ENCODE data around the gene ZKSCAN4. TPM values are rescaled to one million over a fixed set of nuclear protein-coding genes. Genes with fewer than 3 reads are reported as not detected.

ZKSCAN4 gene
- total RNA-seq (2022; extraction: Qiagen RNA extraction; ENCODE audit: low read depth) = 2.2 to 3.0 TPM (median 2.5 TPM) in 5 replicates

GRCh38 chr6:28252009-28252975 lies at the start of gene ZKSCAN4:
ZKSCAN4 (minus strand) TSS chr6:28252269; CDS start chr6:28251980, 289 bp downstream.

GRCh38 chr6:28281288-28282064 lies 29.4 kb upstream of the ZKSCAN4 start, which contains the start of gene PGBD1:
PGBD1 (plus strand) TSS chr6:28281572; CDS start chr6:28283814, 2,242 bp downstream.

GRCh38 chr6:28266962-28267694 lies 15.1 kb upstream of the ZKSCAN4 start, which contains the start of gene ZSCAN26:
ZSCAN26 (plus strand) TSS chr6:28267143; CDS start chr6:28271920, 4,777 bp downstream.

GRCh38 chr6:28258877-28259777 lies 7.1 kb upstream of the ZKSCAN4 start, which contains the start of gene NKAPL:
NKAPL (plus strand) TSS chr6:28259297; CDS start chr6:28259372, 75 bp downstream.

GRCh38 chr6:28225056-28225834 lies 26.8 kb downstream of the ZKSCAN4 start, which contains the start of gene ZSCAN9:
ZSCAN9 (plus strand) TSS chr6:28225275; CDS start chr6:28227085, 1,810 bp downstream.

Other genes starting within 250 kb of the ZKSCAN4 start
- 0.57 to 1.5 TPM (median 0.83 TPM) in 5 replicates for gene ZNF165, start 171.7 kb downstream of the ZKSCAN4 start, total RNA-seq (2022; extraction: Qiagen RNA extraction; ENCODE audit: low read depth)
- 3.7 to 5.1 TPM (median 4.6 TPM) in 5 replicates for gene ZSCAN16, start 127.7 kb downstream of the ZKSCAN4 start, total RNA-seq (2022; extraction: Qiagen RNA extraction; ENCODE audit: low read depth)
- gene ZKSCAN8, start 110.4 kb downstream of the ZKSCAN4 start, total RNA-seq (2022; extraction: Qiagen RNA extraction; ENCODE audit: low read depth) = 2.1 to 6.3 TPM (median 4.7 TPM) in 5 replicates
- 5.4 to 8.8 TPM (median 7.6 TPM) in 5 replicates for gene ZSCAN9, start 27.0 kb downstream of the ZKSCAN4 start, total RNA-seq (2022; extraction: Qiagen RNA extraction; ENCODE audit: low read depth)
- gene NKAPL, start 7.0 kb upstream of the ZKSCAN4 start, total RNA-seq (2022; extraction: Qiagen RNA extraction; ENCODE audit: low read depth) = not detected in 5 replicates
- 4.2 to 6.9 TPM (median 5.0 TPM) in 5 replicates for gene ZSCAN26, start 14.9 kb upstream of the ZKSCAN4 start, total RNA-seq (2022; extraction: Qiagen RNA extraction; ENCODE audit: low read depth)
- 3.8 to 6.1 TPM (median 5.0 TPM) in 5 replicates for gene PGBD1, start 29.3 kb upstream of the ZKSCAN4 start, total RNA-seq (2022; extraction: Qiagen RNA extraction; ENCODE audit: low read depth)
- gene ZSCAN31, start 83.9 kb upstream of the ZKSCAN4 start, total RNA-seq (2022; extraction: Qiagen RNA extraction; ENCODE audit: low read depth) = 1.6 to 2.4 TPM (median 1.8 TPM) in 5 replicates
- gene ZKSCAN3, start 97.7 kb upstream of the ZKSCAN4 start, total RNA-seq (2022; extraction: Qiagen RNA extraction; ENCODE audit: low read depth) = 1.7 to 2.2 TPM (median 2.0 TPM) in 5 replicates
- gene ZSCAN12, start 147.5 kb upstream of the ZKSCAN4 start, total RNA-seq (2022; extraction: Qiagen RNA extraction; ENCODE audit: low read depth) = 1.3 to 2.1 TPM (median 1.7 TPM) in 5 replicates
- gene ZSCAN23, start 191.2 kb upstream of the ZKSCAN4 start, total RNA-seq (2022; extraction: Qiagen RNA extraction; ENCODE audit: low read depth) = not detected in 5 replicates

Data from A549 treated with ZK216348 at 1 μM for 4 hours (cell line).